K562 (cell line): ENCODE data around the gene HPS5. TPM values are rescaled to one million over a fixed set of nuclear protein-coding genes. Genes with fewer than 3 reads are reported as not detected.

Experiments used
- ATAC-seq: fragments of 200-7000 bp; cut with Tn5 transposase; 3 replicates; pipeline ENCODE4 v1.9.1; 2020; ENCODE audit warnings: moderate library complexity
- BruUV-seq: library from RNA; stranded (reverse); fragments of 400-500 nt; replicated peaks from 2 replicates; lab custom pipeline; 2021; lab: Mats Ljungman, UMichigan
- CTCF ChIA-PET: fragments of 300-600 bp; formaldehyde crosslinking; extraction: SDS; loops from one replicate; lab custom pipeline; 2021; ENCODE audit warnings: low intra/inter-chr PET ratio; lab: Yijun Ruan, JAX
- POLR2A ChIA-PET: fragments of 300-600, 350-650 bp; sonication (Branson Sonifier 250); formaldehyde crosslinking; extraction: SDS; loops from one replicate; lab custom pipeline; 2021; ENCODE audit warnings: antibody characterized with exemption, inconsistent platforms; lab: Yijun Ruan, JAX
- DNase-seq, 4 experiments: peaks; one replicate each; pipeline versions ENCODE4 v3.0.0 to v3.0.0-alpha.2; 2011 to 2018; ENCODE audit warnings: low spot score in 3 of 4, mixed read lengths in 3 of 4; ENCODE audit errors: extremely low read depth in 1 of 4
- FAIRE-seq: peaks from 2 replicates; lab custom pipeline; 2011; peaks lifted over from hg19 to GRCh38; lab: Jason Lieb, UNC
- H2AFZ ChIP-seq: 2 replicates; pipeline ENCODE4 v1.6.0; 2011; ENCODE audit warnings: low read depth, low read length, control low read depth, inconsistent platforms
- H3K27ac ChIP-seq: fragments of 200-600 bp; 3 replicates; pipeline ENCODE4 v1.8.0; 2011; ENCODE audit warnings: low read depth, mild to moderate bottlenecking, control low read depth, inconsistent platforms, low read length, moderate library complexity, mixed read lengths; ENCODE audit errors: extremely low read depth
- H3K27me3 ChIP-seq, 2 experiments: fragments of 300-600 bp in 1 of 2; 2 replicates in 1 of 2; 3 replicates in 1 of 2; pipeline versions ENCODE4 v1.6.0 to v1.8.0; 2011; ENCODE audit warnings: inconsistent platforms in 2 of 2, low read length in 2 of 2, mild to moderate bottlenecking in 1 of 2, mixed read lengths in 1 of 2, moderate library complexity in 1 of 2; ENCODE audit not compliant: control insufficient read depth in 2 of 2, insufficient read depth in 2 of 2
- H3K36me3 ChIP-seq: fragments of 300-600 bp; 3 replicates; pipeline ENCODE4 v1.8.0; 2011; ENCODE audit warnings: mild to moderate bottlenecking, low read length, inconsistent platforms; ENCODE audit not compliant: control insufficient read depth, insufficient read depth
- H3K4me1 ChIP-seq, 2 experiments: fragments of 200-600 bp in 1 of 2; replicated peaks in 1 of 2; 2 replicates in 1 of 2; 3 replicates in 1 of 2; pipeline versions ENCODE4 v1.5.1 to v1.8.0; 2011; ENCODE audit warnings: inconsistent platforms in 2 of 2, low read length in 2 of 2, mild to moderate bottlenecking in 1 of 2, mixed read lengths in 1 of 2, moderate library complexity in 1 of 2; ENCODE audit not compliant: control insufficient read depth in 2 of 2, insufficient read depth in 2 of 2
- H3K4me2 ChIP-seq: 2 replicates; pipeline ENCODE4 v1.6.1; 2011; ENCODE audit warnings: low read length, control low read depth, inconsistent platforms, mixed read lengths; ENCODE audit not compliant: insufficient read depth
- H3K4me3 ChIP-seq: fragments of 200-600 bp; sonication (generic), shearing (Covaris generic); 2 replicates; pipeline ENCODE4 v1.5.1; 2016; ENCODE audit warnings: control low read depth, inconsistent platforms
- H3K79me2 ChIP-seq: fragments of 200-600 bp; 3 replicates; pipeline ENCODE4 v1.8.0; 2011; ENCODE audit warnings: low read length, inconsistent platforms; ENCODE audit not compliant: control insufficient read depth, insufficient read depth
- H3K9ac ChIP-seq, 2 experiments: 2 replicates each; pipeline versions ENCODE4 v1.6.0 to v1.6.1; 2011; ENCODE audit warnings: low read depth in 2 of 2, low read length in 2 of 2, control low read depth in 1 of 2, inconsistent platforms in 1 of 2, mild to moderate bottlenecking in 1 of 2, mixed read lengths in 1 of 2; ENCODE audit not compliant: insufficient read depth in 1 of 2
- H3K9me1 ChIP-seq: one replicate; pipeline ENCODE4 v1.6.0; 2011; ENCODE audit warnings: inconsistent platforms, mild to moderate bottlenecking, low read length, moderate library complexity; ENCODE audit not compliant: control insufficient read depth, insufficient read depth
- H3K9me3 ChIP-seq: replicated peaks from 2 replicates; pipeline ENCODE4 v1.5.1; 2011; ENCODE audit warnings: low read depth, low read length, inconsistent platforms; ENCODE audit not compliant: control insufficient read depth, insufficient read depth
- H4K20me1 ChIP-seq: replicated peaks from 2 replicates; pipeline ENCODE4 v1.6.1; 2011; ENCODE audit warnings: low read length, inconsistent platforms, mixed read lengths; ENCODE audit not compliant: control insufficient read depth, insufficient read depth
- CBFA2T2 ChIP-seq: fragments of 450-650 bp; conservative IDR thresholded peaks from 2 replicates; pipeline ENCODE4 v1.6.1; 2017; ENCODE audit warnings: mild to moderate bottlenecking
- CHAMP1 ChIP-seq: fragments of 450-650 bp; IDR thresholded peaks from 2 replicates; pipeline ENCODE4 v1.6.1; 2016; ENCODE audit warnings: mild to moderate bottlenecking
- CHD2 ChIP-seq: IDR thresholded peaks from 2 replicates; pipeline ENCODE4 v1.6.1; 2011; ENCODE audit warnings: low read depth, low read length
- DPF2 ChIP-seq: fragments of 450-650 bp; IDR thresholded peaks from 2 replicates; pipeline ENCODE4 v1.6.1; 2016
- ELF2 ChIP-seq: fragments of 250-450 bp; sonication (Bioruptor Pico); IDR thresholded peaks from 2 replicates; pipeline ENCODE4 v1.5.0; 2021; ENCODE audit warnings: mild to moderate bottlenecking
- HNRNPL ChIP-seq: fragments of 200-400 bp; formaldehyde crosslinking; IDR thresholded peaks from 2 replicates; pipeline ENCODE4 v1.6.1; 2017; ENCODE audit warnings: low read depth, mild to moderate bottlenecking, low read length
- KHSRP ChIP-seq: fragments of 450-650 bp; IDR thresholded peaks from 2 replicates; pipeline ENCODE4 v1.6.1; 2017
- NR2C1 ChIP-seq, 2 experiments: fragments of 450-650 bp; IDR thresholded peaks; 2 replicates each; pipeline ENCODE4 v1.6.1; 2017; ENCODE audit warnings: mild to moderate bottlenecking in 2 of 2, antibody characterized with exemption in 1 of 2, inconsistent platforms in 1 of 2, missing compliant biosample characterization in 1 of 2, missing genetic modification characterization in 1 of 2
- NR4A1 ChIP-seq, 2 experiments: fragments of 250-450 bp in 1 of 2; fragments of 450-650 bp in 1 of 2; sonication (Bioruptor Pico) in 1 of 2; IDR thresholded peaks; 2 replicates each; pipeline versions ENCODE4 v1.4.0 to v1.6.1; 2016 to 2020; ENCODE audit warnings: mild to moderate bottlenecking in 2 of 2, missing compliant biosample characterization in 1 of 2, missing genetic modification characterization in 1 of 2, moderate library complexity in 1 of 2
- POLR2AphosphoS2 ChIP-seq: IDR thresholded peaks from 2 replicates; pipeline ENCODE4 v1.6.1; 2012; ENCODE audit warnings: low read length, improper control_type of control experiment
- PYGO2 ChIP-seq: fragments of 450-650 bp; IDR thresholded peaks from 2 replicates; pipeline ENCODE4 v1.6.1; 2016; ENCODE audit warnings: mild to moderate bottlenecking, missing genetic modification characterization, moderate library complexity, missing compliant biosample characterization
- RBM15 ChIP-seq: fragments of 200-400 bp; formaldehyde crosslinking; IDR thresholded peaks from 2 replicates; pipeline ENCODE4 v1.6.1; 2018; ENCODE audit warnings: mild to moderate bottlenecking, low read length, moderate library complexity; ENCODE audit not compliant: insufficient read depth
- TCF7L2 ChIP-seq: fragments of 150-350 bp; IDR thresholded peaks from 2 replicates; pipeline ENCODE4 v1.6.1; 2016; ENCODE audit warnings: low read depth, mild to moderate bottlenecking, low read length, moderate library complexity
- XRCC4 ChIP-seq: IDR thresholded peaks from one replicate; pipeline ENCODE4 v1.6.1; 2011; ENCODE audit not compliant: insufficient read depth, insufficient read length; ENCODE audit errors: extremely low read depth
- YBX1 ChIP-seq: fragments of 450-650 bp; IDR thresholded peaks from 2 replicates; pipeline ENCODE4 v1.7.1; 2016; ENCODE audit warnings: mild to moderate bottlenecking
- ZBTB33 ChIP-seq: sonication (generic); formaldehyde crosslinking; IDR thresholded peaks from 2 replicates; pipeline ENCODE4 v1.8.1; 2023; ENCODE audit warnings: mild to moderate bottlenecking, missing genetic modification reagents
- ZNF174 ChIP-seq: fragments of 250-450 bp; sonication (Bioruptor Pico); IDR thresholded peaks from 2 replicates; pipeline ENCODE4 v1.4.0; 2020; ENCODE audit warnings: mild to moderate bottlenecking
- WGBS: fragments of 100-300 bp; shearing (Covaris generic); methylation state at CpG from one replicate; pipeline ENCODE4 v1.1.6; 2016; ENCODE audit warnings: low coverage, mixed read lengths; ENCODE audit not compliant: insufficient coverage; ENCODE audit errors: missing lambda C conversion rate; 5-methylcytosine and 5-hydroxymethylcytosine counted together
- in situ Hi-C: fragments of 300-500 bp; cut with MboI; formaldehyde crosslinking; loops from 4 replicates; pipeline ENCODE4 v1.15.0; 2018; ENCODE audit warnings: inconsistent platforms, mixed read lengths
- intact Hi-C: fragments of 100-400 bp; cut with micrococcal nuclease; formaldehyde crosslinking; loops from 2 replicates; pipeline ENCODE4 v1.14.2; 2022
- polyA plus RNA-seq, 8 experiments: library from polyadenylated mRNA; depleted of rRNA in 4 of 8; stranded (reverse) in 5 of 8; unstranded in 3 of 8; fragments of >200 nt; fragmentation: Nextera tagmentation in 2 of 8; fragmentation: Illumina TruSeq in 1 of 8; extraction: Ambion mirVana in 2 of 8; extraction: Trizol in 1 of 8; gene quantifications; 2 replicates each; pipeline versions ENCODE4 v1.2.1 to v1.2.3, GENCODE V29; 2011 to 2014; ENCODE audit warnings: inconsistent platforms in 1 of 8, missing spikeins in 1 of 8
- total RNA-seq, 7 experiments: library from RNA; depleted of rRNA in 6 of 7; stranded (reverse); fragments of >200 nt in 6 of 7; fragmentation: Illumina TruSeq in 2 of 7; extraction: Trizol in 2 of 7; gene quantifications; 2 replicates each; pipeline versions ENCODE4 v1.2.1 to v1.2.3, GENCODE V29; 2011 to 2021; ENCODE audit warnings: low replicate concordance in 1 of 7

Gene HPS5
- total and polyA plus RNA-seq, 9 of the 15 experiments (the other 6 are each of a cell fraction or from before 2014, with no cell fraction given): 12.2 to 28.1 (median 16.8) TPM

- TF ChIP-seq ZNF174 (CRISPR knock-in tag): no peak
- no peak for TF ChIP-seq ZBTB33 (CRISPR knock-in tag)
- no peak for TF ChIP-seq ELF2 (CRISPR knock-in tag)
- no peak for TF ChIP-seq DPF2
- no peak for TF ChIP-seq TCF7L2
- TF ChIP-seq, all 486 proteins: peak for 0
These were observed 36.1 kb downstream of the HPS5 start (continued) for GRCh38 chr11:18285841-18286240.

GRCh38 chr11:18282626-18283025, 39.3 kb downstream of the HPS5 start:
- Histone ChIP-seq H3K4me3 (no peak overlapping the region), H3K27ac (no peak overlapping the region), H4K20me1 (no peaks in the 10 kb centered on the region), H3K27me3 (no peaks in the 10 kb centered on the region), H3K9me1 (no peaks in the 10 kb centered on the region), H3K9ac (no peak overlapping the region), H3K36me3 (peaks cover 79% of the 10 kb centered on the region), H3K9me3 (no peaks in the 10 kb centered on the region), H3K4me1 (no peaks in the 10 kb centered on the region), H3K4me2 (no peak overlapping the region), H2AFZ (no peak overlapping the region), H3K79me2 (no peaks in the 10 kb centered on the region)
- ChIA-PET POLR2A (interaction anchor here (0.7 to 1.5 kb wide), 4 partner anchors 10 to 351 kb away, joined by 3 to 5 read pairs (median 4); partner anchors contain the start of gene SPTY2D1), CTCF (no interaction called here)
- FAIRE-seq: no peak
- TF ChIP-seq CBFA2T2: no peak
- TF ChIP-seq POLR2AphosphoS2: no peak
- TF ChIP-seq NR4A1 (CRISPR knock-in tag; IDR thresholded peaks at IDR 0.05): no peak
- TF ChIP-seq NR4A1 (tag; IDR thresholded peaks at IDR 0.05): no peak
- no peak for TF ChIP-seq CHD2
- TF ChIP-seq CHAMP1: no peak
- TF ChIP-seq XRCC4: no peak
- no peak for TF ChIP-seq NR2C1 (IDR thresholded peaks at IDR 0.05)
- no peak for TF ChIP-seq NR2C1 (tag; IDR thresholded peaks at IDR 0.05)
- no peak for TF ChIP-seq YBX1
- no peak for TF ChIP-seq KHSRP
- TF ChIP-seq PYGO2 (tag): no peak
- no peak for TF ChIP-seq RBM15
- TF ChIP-seq HNRNPL: no peak
- no TSS peak for BruUV-seq
- DNase-seq: no peak
- WGBS: 85% methylated on average over 2 of the region's 2 CpGs
- ATAC-seq: no peak
- in situ Hi-C loops: no loop called here
- intact Hi-C loops: no loop called here
